Measurements from ENCODE around the gene CIB1. TPM values are rescaled to one million over a fixed set of nuclear protein-coding genes. Genes with fewer than 3 reads are reported as not detected.
A peak's percentile ranks its signal among the peaks of the same experiment; 100 is the strongest.
"Not testable (repeated sequence)": the region's sequence is repeated elsewhere in the genome, so short reads cannot be mapped to it uniquely, and the experiment has no call there.

The CIB1 gene
- polyA plus RNA-seq (ENCODE audit: low read depth in 6 of 6) = 100 to 1,000 TPM; 204 to 259 (median 235) TPM

DNA sequence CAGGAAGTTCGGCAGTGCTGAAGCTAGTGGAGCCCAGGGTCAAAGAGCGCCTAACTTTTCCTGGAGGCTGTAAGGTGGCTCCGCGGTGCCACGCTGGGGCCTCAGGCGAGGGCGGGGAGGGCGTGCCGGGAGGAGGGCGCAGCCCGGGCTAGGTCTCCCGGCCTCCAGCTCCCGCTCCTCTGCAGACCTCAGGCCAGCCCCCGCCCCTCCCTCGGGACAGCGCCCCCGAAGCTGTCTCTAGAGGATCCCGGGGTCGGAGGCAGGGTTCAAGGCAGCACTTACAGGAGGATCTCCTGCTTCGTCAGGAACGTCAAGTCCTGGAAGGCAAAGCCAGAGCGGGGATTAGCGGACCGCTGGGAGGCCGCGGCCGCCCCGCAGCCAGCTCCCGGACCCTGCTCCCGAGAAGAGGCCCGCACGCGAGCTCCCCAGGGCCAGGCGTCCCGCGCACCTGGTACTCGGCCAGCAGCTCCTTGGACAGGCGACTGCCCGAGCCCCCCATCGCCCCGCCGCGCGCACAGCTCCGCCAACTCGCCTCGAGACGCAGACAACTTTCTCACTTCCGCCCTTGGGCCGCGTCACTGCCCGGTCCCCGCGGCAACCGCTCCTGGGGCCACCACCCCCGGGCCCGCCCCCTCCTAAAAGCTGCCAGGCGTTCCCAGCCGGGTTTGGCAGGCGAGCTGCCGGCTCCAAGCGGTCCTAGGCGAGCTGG is at the start of gene CIB1:
Gene CIB1 (minus strand): TSS at position 555 of the 709 bp plus-strand sequence. CDS start 56 bp downstream, at position 499.
- no peaks in the 10 kb centered on the region for H3K27me3 Mint-ChIP-seq
- peaks cover 48 to 70% (median 56%) of the 10 kb centered on the region in 3 donors for H3K4me1 Mint-ChIP-seq
- ATAC-seq (ENCODE audit: low read depth in 2 of 2) = peak; percentile 73 to 75
- H3K9me3 Mint-ChIP-seq = no peaks in the 10 kb centered on the region
- H3K4me3 Mint-ChIP-seq = peak within 1 kb of the TSS; percentile 85 to 97 (median 93)
- DNase-seq = peak; percentile 98
- H3K27ac Mint-ChIP-seq = peak within 1 kb of the TSS; percentile 97 to 100 (median 99)
- H3K36me3 Mint-ChIP-seq = peaks cover 11 to 26% of the 10 kb centered on the region in 2 donors

DNA sequence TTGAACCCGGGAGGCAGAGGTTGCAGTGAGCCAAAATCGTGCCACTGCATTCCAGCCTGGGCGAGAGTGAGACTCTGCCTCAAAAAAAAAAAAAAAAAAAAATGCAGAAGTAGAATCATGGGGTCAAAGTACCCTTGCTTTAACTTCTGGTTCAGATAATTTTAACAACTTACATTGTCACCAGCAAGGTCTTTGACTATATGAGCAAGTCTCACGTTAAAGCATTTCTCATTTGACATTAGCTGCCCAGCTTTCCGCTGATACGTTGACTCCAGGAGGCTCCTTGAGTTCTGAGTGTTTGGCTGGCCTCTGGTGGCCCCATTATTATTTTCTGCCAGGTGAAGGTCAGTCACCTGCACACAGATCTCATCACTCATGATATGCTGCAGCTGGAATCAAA is 47.9 kb upstream of the CIB1 start:
- not testable (repeated sequence) for H3K9me3 Mint-ChIP-seq; H3K27ac Mint-ChIP-seq; H3K36me3 Mint-ChIP-seq; H3K4me3 Mint-ChIP-seq; H3K27me3 Mint-ChIP-seq; H3K4me1 Mint-ChIP-seq; ATAC-seq (ENCODE audit: low read depth in 2 of 2); DNase-seq

DNA sequence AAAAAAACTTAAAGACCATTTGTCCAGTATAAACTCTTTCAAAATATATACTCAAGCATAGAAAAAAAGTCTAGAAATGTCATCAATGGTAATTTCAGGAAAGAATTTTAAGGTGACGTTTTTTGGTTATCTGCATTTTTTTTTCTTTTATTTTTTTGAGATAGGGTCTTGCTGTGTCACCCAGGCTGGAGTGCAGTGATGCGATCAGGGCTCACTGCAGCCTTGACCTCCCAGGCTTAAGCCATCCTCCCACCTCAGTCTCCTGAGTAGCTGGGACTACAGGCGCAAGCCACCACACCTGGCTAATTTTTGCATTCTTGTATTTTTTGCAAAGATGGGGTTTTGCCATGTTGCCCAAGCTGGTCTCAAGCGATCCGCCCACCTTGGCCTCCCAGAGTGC is 47.0 kb upstream of the CIB1 start:
- H3K36me3 Mint-ChIP-seq; ATAC-seq (ENCODE audit: low read depth in 2 of 2); H3K4me3 Mint-ChIP-seq; H3K27ac Mint-ChIP-seq; H3K9me3 Mint-ChIP-seq; DNase-seq; H3K4me1 Mint-ChIP-seq; H3K27me3 Mint-ChIP-seq: not testable (repeated sequence)

DNA sequence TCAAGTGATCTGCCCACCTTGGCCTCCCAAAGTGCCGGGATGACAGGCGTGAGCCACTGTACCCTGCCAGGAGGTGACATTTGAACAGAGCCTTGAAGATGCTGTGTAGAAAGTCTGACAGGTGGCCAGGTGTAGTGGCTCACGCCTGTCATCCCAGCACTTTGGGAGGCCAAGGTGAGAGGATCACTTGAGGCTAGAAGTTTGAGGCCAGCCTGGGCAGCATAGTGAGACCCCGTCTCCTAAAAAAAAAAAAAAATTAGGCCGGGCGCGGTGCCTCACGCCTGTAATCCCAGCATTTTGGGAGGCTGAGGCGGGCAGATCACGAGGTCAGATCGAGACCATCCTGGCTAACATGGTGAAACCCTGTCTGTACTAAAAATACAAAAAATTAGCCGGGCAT is 44.7 kb upstream of the CIB1 start:
- H3K9me3 Mint-ChIP-seq; H3K4me3 Mint-ChIP-seq; H3K27me3 Mint-ChIP-seq; DNase-seq; ATAC-seq (ENCODE audit: low read depth in 2 of 2): not testable (repeated sequence)
- H3K36me3 Mint-ChIP-seq = peaks cover 8 to 12% of the 10 kb centered on the region in 2 donors
- peaks cover 0 to 11% (median 2%) of the 10 kb centered on the region in 3 donors for H3K4me1 Mint-ChIP-seq
- peak overlapping the region in 1 of 6 donors; percentile 30 for H3K27ac Mint-ChIP-seq

DNA sequence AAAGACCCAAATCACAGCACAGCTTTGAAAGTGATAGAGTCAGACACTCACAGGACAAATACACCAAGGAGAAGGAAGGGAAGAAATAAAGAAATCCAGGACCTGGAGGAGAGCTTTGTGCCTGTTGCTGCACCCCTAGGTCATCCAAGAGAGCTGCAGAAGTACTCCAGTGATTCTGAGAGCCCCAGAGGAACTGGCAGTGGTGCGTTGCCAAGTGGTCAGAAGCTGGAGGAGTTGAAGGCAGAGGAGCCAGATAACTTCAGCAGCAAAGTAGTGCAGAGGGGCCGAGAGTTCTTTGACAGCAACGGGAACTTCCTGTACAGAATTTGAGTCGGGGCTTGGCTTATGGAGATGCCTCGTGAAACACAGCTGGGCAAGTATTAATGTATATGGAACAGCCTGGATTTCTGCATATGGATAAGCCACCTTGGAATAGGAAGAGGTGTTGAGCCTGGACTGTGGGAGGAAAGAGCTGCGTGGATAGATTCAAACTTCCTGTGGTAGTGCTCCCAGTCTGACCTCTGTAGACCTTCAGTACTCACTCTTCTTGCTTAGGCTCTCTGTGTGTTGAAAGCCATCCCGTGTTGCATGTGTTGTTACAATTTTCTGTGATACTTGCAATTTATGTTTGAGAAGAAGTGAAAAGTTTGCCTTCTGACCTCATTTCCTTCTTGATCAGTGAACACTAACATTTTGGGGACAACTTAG is 37.9 kb upstream of the CIB1 start:
- H3K4me3 Mint-ChIP-seq = no peak overlapping the region
- no peak for ATAC-seq (ENCODE audit: low read depth in 2 of 2)
- no peaks in the 10 kb centered on the region for H3K27me3 Mint-ChIP-seq
- peaks cover 29 to 45% of the 10 kb centered on the region in 2 donors for H3K36me3 Mint-ChIP-seq
- no peak for DNase-seq
- H3K27ac Mint-ChIP-seq = peak overlapping the region in 2 of 6 donors; percentile 30 to 74
- peaks cover 42 to 51% (median 46%) of the 10 kb centered on the region in 3 donors for H3K4me1 Mint-ChIP-seq
- H3K9me3 Mint-ChIP-seq = no peaks in the 10 kb centered on the region

DNA sequence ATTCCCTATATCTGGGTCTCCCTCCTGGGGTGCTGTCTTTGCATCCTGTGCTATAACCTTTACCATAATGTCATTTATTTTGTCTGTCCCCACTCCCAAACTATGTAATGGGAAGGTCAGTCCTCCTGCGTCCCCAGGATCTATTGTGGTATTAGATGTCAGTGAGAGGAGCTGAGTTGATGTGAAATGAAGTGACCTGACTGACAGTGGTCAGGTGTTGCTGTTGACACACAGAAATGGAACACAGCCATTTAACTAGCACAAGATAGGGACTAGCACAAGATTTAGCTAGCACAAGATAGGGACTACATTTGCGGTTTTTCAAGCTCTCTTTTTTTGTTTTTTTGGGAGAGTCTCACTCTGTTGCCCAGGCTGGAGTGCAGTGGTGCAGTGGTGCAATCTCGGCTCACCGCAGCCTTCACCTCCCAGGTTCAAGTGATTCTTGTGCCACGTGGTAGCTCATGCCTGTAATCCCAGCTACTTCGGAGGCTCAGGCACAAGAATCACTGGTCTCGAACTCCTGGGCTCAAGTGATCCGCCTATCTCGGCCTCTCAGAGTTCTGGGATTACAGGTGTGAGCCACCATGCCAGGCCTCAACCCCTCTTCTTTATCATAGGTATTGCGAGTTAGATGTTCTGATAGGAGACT is 36.9 kb upstream of the CIB1 start:
- peaks cover 25 to 40% of the 10 kb centered on the region in 2 donors for H3K36me3 Mint-ChIP-seq
- no peaks in the 10 kb centered on the region for H3K27me3 Mint-ChIP-seq
- peak overlapping the region in 2 of 6 donors; percentile 30 to 71 for H3K27ac Mint-ChIP-seq
- H3K9me3 Mint-ChIP-seq = no peaks in the 10 kb centered on the region
- H3K4me1 Mint-ChIP-seq = peaks cover 48 to 58% (median 50%) of the 10 kb centered on the region in 3 donors
- DNase-seq (no peak), ATAC-seq (ENCODE audit: low read depth in 2 of 2) (no peak)
- peak overlapping the region in 1 of 8 donors; percentile 65 for H3K4me3 Mint-ChIP-seq

DNA sequence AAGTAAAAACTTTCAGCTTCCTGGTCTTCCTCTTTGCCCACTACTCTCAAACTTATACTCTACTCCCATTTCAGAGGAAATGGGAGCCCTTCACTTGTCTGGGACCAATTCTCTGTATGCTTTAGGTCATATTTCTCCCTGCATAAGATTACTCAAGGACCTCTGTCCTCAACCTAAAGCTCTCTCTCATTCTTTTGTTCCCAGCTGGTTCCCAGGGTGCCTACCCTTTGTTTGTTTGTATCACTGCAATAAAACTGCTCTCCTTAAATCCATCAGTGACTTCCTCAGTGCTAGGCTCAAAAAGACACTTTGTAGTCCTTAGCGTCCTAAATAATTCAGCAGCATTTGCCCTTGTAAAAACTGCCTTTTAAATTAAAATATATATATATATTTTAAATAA is 34.7 kb upstream of the CIB1 start:
- Mint-ChIP-seq H3K9me3 (no peaks in the 10 kb centered on the region), H3K4me3 (peak overlapping the region; percentile 7 to 94 (median 78)), H3K27ac (peak overlapping the region; percentile 35 to 100 (median 80)), H3K27me3 (no peaks in the 10 kb centered on the region), H3K36me3 (peaks cover 21 to 33% of the 10 kb centered on the region in 2 donors), H3K4me1 (peaks cover 60 to 78% (median 67%) of the 10 kb centered on the region in 3 donors)
- ATAC-seq (ENCODE audit: low read depth in 2 of 2) (no peak), DNase-seq (no peak)

DNA sequence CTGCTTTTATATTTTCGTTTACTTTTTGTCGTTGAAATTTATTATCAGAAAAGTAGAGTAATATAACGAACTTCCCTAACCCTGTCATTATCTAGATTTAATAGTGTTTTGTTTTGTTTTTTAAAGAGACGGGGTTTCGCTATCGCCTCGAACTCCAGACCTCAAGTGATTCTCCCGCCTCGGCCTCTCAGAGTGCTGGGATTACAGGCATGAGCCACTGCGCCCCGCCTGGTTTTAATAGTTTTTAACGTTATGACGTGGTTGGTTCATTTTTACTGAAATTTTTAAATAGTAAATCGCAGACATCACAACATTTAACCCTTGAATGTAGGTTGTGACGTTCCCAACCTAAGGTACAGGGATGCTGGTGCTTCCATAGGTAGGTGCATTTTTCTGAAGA is 32.7 kb upstream of the CIB1 start:
- peaks cover 0 to 2% (median 0%) of the 10 kb centered on the region in 7 donors for H3K9me3 Mint-ChIP-seq
- peaks cover 61 to 68% (median 63%) of the 10 kb centered on the region in 3 donors for H3K4me1 Mint-ChIP-seq
- DNase-seq (no peak), ATAC-seq (ENCODE audit: low read depth in 2 of 2) (no peak)
- no peaks in the 10 kb centered on the region for H3K27me3 Mint-ChIP-seq
- H3K4me3 Mint-ChIP-seq = peak overlapping the region; percentile 93 to 97 (median 96)
- peak overlapping the region; percentile 99 to 100 (median 100) for H3K27ac Mint-ChIP-seq
- peaks cover 15 to 33% of the 10 kb centered on the region in 2 donors for H3K36me3 Mint-ChIP-seq

DNA sequence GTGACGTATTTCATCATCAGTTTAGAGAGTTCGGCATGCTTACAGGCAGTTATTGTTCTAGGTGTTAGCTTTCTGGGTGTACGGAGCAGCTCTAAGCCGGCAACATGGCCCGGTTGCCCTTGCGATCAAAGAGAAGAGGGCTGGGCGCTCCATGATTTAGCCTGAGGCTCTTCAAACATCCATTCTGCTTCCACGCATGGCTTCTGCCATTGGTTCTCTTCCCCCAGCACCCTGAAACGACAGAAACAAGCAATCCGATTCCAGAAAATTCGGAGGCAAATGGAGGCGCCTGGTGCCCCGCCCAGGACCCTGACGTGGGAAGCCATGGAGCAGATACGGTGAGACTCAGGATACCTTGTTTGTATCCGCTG is 32.3 kb upstream of the CIB1 start:
- peak; percentile 5 to 9 for ATAC-seq (ENCODE audit: low read depth in 2 of 2)
- peak overlapping the region; percentile 93 to 97 (median 96) for H3K4me3 Mint-ChIP-seq
- peaks cover 12 to 30% of the 10 kb centered on the region in 2 donors for H3K36me3 Mint-ChIP-seq
- no peaks in the 10 kb centered on the region for H3K27me3 Mint-ChIP-seq
- peaks cover 0 to 2% (median 0%) of the 10 kb centered on the region in 7 donors for H3K9me3 Mint-ChIP-seq
- H3K4me1 Mint-ChIP-seq = peaks cover 58 to 65% (median 61%) of the 10 kb centered on the region in 3 donors
- H3K27ac Mint-ChIP-seq = peak overlapping the region; percentile 99 to 100 (median 100)
- no peak for DNase-seq

DNA sequence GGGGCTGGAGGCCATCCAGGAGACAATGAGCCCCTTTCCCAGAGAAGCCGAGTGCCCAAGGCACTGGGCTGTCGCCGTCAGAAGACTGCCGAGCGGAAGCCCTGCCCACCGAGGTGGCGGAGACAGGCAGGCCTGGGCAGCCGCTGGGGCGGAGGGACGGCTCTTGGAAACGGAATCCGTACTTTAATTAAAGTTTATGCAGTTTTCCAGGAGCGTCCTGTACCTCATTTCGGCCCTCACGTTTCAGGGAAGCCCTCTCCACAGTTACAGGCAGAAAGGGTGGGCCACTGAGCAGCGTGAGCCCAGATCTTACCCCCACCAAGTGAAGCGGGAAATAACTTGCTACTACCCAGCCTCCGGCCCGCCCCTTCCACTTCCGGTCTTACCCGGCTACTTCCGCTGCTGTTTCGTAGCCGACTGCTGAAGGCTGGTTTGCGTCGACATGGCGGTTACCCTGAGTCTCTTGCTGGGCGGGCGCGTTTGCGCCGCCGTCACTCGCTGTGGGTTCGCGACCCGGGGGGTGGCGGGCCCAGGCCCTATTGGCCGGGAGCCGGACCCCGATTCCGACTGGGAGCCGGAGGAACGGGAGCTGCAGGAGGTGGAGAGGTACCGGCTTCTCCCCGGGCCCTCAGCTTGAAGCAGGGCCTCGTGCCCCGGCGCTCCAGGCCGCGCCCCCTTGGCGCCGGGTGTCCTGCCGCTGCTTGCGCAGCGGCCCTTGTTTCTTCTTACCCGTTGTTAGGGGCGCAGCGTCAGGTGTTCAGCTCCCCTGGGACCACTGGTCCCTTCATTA is 31.7 kb upstream of the CIB1 start, which contains the start of gene NGRN:
Gene NGRN (plus strand): TSS at position 402 of the 790 bp plus-strand sequence. CDS start 41 bp downstream, at position 443.
- peaks cover 53 to 59% (median 59%) of the 10 kb centered on the region in 3 donors for H3K4me1 Mint-ChIP-seq
- peak within 1 kb of the TSS; percentile 99 to 100 (median 100) for H3K27ac Mint-ChIP-seq
- peaks cover 0 to 2% (median 0%) of the 10 kb centered on the region in 7 donors for H3K9me3 Mint-ChIP-seq
- H3K27me3 Mint-ChIP-seq = no peaks in the 10 kb centered on the region
- peak within 1 kb of the TSS; percentile 93 to 97 (median 96) for H3K4me3 Mint-ChIP-seq
- ATAC-seq (ENCODE audit: low read depth in 2 of 2) = peak; percentile 81 to 88
- DNase-seq = peak; percentile 96
- peaks cover 10 to 24% of the 10 kb centered on the region in 2 donors for H3K36me3 Mint-ChIP-seq

DNA sequence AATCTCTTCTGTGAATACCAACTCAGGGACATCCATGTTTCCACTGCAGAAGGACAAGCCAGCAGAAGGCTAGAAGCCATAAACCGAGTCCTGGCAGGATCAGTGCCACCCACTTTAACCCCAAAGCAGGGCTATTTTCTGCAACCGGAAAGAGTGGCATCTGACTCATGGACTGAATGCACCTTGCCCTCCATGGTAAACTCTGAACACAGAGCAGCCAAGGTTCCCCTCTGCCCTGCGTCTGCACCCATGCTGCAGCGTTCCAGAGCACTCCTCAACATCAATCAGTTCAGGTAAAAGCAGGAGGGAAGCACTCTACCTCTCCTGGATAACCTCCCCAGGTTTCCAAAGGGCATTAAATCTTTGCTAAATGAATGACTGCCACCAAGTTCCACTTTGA is 30.9 kb upstream of the CIB1 start:
- ATAC-seq (ENCODE audit: low read depth in 2 of 2) (no peak), DNase-seq (no peak)
- peak overlapping the region; percentile 98 to 100 (median 100) for H3K27ac Mint-ChIP-seq
- peak overlapping the region; percentile 93 to 97 (median 96) for H3K4me3 Mint-ChIP-seq
- no peaks in the 10 kb centered on the region for H3K27me3 Mint-ChIP-seq
- peaks cover 4 to 16% of the 10 kb centered on the region in 2 donors for H3K36me3 Mint-ChIP-seq
- H3K4me1 Mint-ChIP-seq = peaks cover 45 to 51% (median 51%) of the 10 kb centered on the region in 3 donors
- peaks cover 0 to 2% (median 0%) of the 10 kb centered on the region in 7 donors for H3K9me3 Mint-ChIP-seq

DNA sequence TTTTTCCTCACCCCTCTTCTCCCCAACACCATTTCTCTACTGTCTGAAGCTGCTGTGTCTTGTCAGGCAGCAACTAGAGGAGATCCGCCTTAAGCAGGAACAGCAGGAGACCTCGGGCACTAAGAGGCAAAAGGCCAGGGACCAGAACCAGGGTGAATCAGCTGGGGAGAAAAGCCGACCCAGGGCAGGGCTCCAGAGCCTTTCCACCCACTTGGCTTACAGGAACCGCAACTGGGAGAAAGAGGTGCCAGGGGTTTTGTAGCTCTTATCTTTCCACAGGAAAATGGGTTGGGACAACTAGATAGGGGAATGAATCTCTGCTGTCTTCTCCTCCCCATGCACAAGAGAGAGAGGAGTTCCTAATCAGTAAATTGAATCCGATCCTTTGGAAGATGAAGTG is 28.7 kb upstream of the CIB1 start:
- peaks cover 33 to 36% (median 33%) of the 10 kb centered on the region in 3 donors for H3K4me1 Mint-ChIP-seq
- no peak for ATAC-seq (ENCODE audit: low read depth in 2 of 2)
- H3K27ac Mint-ChIP-seq = peak overlapping the region in 1 of 6 donors; percentile 78
- peak overlapping the region in 1 of 8 donors; percentile 47 for H3K4me3 Mint-ChIP-seq
- DNase-seq = no peak
- no peaks in the 10 kb centered on the region for H3K36me3 Mint-ChIP-seq
- peaks cover 0 to 5% (median 0%) of the 10 kb centered on the region in 3 donors for H3K27me3 Mint-ChIP-seq
- peaks cover 0 to 2% (median 0%) of the 10 kb centered on the region in 7 donors for H3K9me3 Mint-ChIP-seq

Measured in naive B cell (primary cell).